ENCODE data around the gene SPRR5.

The SPRR5 gene, protein sequence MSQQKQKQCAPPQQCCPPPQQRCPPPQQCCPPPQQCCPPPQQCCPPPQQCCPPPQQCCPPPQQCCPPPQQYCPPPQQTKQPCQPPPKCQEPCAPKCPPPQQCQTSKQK

DNA sequence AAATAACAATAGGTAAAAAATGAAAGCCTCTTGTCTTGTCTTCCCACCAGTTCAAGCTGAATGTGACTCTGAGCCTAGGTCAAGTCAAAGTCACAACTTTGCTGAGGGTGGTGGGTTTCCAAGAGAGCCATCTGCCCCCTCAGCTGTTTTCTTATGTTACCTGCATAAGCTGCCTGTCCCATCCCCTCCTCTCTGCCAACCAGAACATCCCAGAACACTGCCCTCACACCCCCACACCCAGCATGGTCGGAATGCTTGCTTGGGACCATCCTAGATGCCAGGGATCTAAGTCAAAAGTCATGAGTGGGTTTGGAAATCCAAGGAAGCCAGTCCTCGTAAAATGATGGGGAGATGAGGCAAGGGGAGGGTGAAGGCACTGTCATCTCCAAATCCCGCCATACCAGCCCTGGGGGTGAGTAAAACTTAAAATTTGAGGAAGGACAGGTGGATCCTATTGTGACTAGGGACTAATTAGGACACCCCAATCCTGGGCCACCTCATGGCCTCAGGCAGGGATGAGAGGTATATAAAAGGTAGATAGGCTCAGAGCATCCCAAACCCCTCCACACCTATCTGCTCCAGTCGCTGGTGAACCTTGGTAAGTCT is at the start of gene SPRR5:
Gene SPRR5, plus strand, starts transcription at position 556 of the 606 bp plus-strand sequence. CDS start 1,349 bp downstream, outside the sequence.
- no peak for FAIRE-seq

DNA sequence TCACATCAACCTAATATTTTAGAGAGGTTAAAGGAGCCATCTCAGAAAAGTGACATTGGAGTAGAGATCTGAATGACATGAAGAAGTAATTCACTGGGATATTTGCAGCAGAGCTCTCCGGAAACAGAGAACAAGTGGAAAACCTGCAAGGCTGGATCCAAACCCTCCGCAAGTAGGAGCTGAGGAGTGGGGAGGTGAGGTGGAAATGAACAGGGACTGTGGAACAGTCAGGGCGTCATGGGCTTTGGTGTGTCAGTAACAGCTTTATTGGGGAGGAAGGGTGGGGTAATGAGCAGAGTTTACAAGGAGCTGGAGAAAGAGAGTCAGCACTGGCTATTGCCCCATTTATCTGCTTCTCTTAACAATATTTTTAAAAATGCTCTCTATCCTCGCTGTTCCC is 48.0 kb upstream of the SPRR5 start:
- FAIRE-seq: no peak

DNA sequence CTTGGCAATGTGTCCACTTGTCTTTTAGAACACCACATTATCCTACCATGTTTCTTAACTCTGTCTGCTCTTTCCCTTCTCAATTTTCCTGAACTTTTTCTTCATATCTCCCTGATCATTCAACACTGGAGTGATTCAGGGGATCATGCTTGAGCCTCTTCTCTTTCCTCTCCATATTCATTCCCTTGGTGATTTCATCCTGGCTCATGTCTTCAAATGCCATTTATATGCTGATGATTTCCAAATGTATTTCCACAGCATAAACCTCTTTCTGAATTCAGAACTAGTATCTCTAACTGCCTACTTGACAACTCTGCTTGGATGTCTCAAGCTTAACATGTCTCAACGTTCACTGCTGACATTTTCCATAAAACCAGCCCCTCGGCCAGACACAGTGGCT is 47.1 kb upstream of the SPRR5 start:
- FAIRE-seq: no peak

DNA sequence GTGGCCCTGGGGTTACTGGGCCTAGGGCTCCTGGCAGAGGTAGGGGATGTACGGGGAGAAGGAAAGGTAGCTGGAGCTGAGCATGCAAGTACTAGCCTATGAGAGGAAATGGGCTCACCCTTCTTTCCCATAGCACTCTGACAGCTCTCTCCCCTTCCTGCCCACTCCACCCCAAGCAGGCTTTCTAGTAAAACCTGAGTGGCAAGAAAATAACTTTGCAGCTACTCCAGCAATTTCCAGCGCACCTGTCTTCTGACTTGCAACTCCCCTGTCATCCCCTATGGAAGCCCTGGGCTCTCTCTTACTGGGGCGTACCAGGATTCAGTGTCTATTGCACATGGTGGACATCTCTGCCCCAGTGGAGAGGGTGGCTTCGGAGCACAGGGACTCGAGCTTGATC is 45.4 kb upstream of the SPRR5 start:
- FAIRE-seq: no peak

DNA sequence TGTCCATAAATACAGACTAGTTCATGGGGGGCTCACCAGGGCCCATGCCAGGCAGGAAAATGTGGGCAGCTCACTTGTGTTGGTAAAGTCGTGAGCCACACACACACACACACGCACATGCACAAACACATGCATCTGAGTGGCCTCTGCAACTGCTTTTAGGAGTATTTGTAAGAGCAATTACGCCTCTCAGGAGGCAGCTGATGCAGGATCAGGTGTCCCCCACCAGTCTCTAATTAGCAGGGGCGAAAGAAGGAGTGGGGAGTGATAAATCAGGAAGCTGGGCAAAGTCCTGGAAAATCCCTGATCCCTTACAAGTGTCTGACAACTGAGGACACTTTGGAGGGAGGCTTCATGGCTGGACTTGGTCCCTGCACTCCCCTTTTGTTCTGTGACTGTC is 44.4 kb upstream of the SPRR5 start:
- no peak for FAIRE-seq

DNA sequence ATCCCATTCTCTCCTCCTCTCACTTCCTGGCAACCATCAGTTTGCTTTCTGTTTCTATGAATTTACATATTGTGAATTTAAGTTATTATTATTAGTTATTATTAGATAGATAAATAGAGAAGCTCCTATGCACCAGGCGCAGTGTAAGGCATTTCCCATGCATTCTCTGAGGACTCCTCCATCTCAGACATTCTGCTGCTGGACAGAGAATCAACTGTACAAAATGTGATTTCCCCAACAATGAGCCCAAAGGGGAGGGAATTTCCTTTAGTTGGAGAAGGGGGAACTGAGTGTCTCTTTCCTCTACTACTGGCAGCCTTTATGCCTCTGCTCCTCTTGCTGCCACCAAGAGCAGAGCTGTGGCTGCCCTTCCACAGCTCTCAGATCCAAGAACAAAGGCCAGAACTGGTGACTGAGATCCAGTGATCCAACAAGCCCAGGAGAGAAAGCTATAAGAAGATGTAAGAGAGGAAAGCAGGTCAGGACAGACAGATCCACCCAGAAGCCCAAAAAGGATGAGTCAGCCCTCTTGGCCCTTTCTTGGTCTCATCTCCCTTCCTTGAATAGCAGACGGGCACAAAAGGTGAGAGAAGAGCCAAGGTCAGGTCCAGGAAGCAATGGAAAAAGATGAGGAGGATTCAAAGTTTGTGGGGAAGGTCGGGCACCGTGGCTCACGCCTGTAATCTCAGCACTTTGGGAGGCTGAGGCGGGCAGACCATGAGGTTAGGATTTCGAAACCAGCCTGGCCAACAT is 42.1 kb upstream of the SPRR5 start:
- no peak for FAIRE-seq

DNA sequence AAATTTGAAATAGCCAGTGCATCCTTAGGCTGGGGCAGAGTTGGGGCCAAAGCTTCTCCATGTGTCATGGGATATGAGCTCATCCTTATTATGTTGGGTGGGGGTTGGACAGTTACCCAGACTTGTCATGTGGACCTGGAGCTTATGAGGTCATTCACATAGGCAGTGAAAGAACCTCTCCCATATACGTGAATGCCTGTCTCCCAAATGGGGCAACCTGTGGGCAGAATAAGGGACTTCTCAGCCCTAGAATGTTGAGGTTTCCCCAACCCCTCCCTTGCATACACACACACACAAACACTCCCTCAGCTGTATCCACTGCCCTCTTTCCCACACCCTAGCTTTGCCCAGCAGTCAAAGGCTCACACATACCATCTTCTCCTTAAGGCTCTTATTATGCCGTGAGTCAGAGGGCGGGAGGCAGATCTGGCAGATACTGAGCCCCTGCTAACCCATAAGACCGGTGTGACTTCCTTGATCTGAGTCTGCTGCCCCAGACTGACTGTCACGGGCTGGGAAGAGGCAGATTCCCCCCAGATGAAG is 40.9 kb upstream of the SPRR5 start:
- FAIRE-seq: no peak

DNA sequence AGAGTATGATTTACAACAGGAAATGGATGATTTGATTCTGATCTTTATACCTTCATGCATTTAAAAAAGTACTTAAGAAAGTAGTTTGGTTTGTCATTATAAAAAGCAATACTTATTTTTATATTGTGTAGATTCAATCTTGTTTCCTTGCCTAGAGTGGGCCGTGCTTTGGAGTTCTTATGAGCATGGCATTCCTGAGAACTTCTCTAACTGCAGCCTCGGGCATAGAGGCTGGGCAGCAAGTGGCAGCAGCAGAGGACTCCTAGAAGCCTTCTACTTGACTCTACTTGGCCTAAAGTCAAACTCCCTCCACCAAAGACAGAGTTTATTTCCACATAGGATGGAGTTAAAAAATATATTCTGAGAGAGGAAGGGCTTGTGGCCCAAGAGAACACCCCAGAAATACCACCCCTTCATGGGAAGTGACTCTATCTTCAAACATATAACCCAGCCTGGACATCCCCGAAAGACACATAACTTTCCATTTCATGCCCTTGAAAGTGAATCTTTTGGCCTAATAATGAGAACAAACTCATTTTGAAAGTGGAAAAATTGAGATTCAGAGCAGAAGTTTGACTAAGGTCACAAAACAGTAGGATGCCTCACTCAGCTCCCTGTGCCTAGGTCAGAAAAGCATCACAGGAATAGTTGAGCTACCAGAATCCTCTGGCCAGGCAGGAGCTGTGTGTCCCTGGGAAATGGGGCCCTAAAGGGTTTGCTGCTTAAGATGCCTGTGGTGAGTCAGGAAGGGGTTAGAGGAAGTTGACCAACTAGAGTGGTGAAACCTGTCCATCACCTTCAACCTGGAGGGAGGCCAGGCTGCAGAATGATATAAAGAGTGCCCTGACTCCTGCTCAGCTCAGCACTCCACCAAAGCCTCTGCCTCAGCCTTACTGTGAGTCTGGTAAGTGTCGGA is 39.1 kb upstream of the SPRR5 start, which contains the start of gene IVL:
Gene IVL, plus strand, starts transcription at position 861 of the 916 bp plus-strand sequence. CDS start 1,252 bp downstream, outside the sequence.
- FAIRE-seq: no peak

DNA sequence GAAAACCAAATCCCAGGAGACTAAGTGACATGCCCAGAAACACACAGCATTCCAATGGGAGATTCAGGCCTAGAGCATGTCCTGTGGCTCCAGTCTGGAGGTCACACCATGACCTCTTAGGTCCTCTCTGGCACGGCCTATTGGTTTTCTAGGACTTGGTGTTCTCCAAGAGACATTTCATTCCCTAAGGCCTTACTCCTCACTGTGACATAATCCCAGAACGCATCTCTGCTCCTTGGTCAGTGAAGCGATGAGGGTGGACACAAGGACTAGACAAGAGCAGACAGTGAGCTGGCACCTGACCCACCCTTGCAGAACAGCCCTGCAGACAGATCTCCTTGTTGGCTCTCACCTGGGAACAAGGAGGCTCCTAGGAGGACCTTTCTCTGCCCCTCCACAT is 37.8 kb upstream of the SPRR5 start:
- no peak for FAIRE-seq

DNA sequence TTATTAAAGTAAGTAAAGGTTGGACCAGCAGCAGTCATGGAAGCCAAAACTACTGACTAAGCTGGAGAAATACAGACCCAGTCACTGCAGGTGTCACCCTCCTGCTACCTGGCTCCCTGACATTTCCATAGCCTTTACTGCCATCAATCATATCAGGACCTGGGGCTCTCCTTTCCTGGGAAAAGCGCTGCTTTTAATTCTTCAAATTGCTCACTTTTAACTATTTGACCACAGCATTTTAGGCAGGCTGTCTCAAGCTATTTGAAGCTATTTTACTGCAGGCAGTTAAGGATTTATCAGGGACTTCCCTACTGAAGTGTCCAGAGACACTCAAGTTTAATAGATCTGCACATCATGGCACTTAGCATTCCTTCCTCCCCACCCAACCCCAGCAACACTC is 34.5 kb upstream of the SPRR5 start:
- no peak for FAIRE-seq

DNA sequence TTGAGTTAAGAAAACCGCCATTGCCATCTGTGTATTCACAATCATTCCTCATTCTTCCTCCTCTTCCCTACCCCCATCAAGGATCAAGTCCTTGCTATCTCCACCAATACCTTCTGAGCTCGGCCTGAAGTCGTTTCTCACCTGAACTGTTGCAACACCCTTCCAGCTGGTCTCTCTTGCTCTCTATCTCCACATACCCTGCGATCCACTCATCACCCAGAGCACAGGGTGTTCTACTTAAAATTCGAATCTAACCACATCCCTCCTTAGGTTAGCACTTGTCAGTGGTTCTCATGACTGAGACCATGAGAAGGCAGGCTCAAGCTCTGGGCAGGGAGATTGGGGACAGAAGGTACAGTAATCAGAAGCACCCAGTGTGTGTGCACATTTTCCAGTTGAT is 34.1 kb upstream of the SPRR5 start:
- no peak for FAIRE-seq

DNA sequence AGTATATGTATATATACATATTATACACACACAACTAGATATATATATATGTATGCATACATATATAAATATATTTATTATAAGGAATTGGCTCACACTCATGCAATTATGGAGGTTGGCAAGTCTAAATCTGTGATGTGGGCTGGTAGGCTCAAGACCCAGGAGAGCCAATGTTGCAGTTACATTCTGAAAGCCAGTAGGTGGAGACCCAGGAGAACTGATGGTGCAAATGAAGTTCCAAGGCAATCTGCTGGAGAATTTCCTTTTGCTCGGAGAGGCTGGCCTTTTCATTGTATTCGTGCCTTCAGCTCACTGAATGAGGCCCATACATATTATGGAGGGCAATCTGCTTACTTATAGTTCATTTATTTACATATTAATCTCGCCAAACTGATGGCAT is 29.2 kb upstream of the SPRR5 start:
- FAIRE-seq: no peak

DNA sequence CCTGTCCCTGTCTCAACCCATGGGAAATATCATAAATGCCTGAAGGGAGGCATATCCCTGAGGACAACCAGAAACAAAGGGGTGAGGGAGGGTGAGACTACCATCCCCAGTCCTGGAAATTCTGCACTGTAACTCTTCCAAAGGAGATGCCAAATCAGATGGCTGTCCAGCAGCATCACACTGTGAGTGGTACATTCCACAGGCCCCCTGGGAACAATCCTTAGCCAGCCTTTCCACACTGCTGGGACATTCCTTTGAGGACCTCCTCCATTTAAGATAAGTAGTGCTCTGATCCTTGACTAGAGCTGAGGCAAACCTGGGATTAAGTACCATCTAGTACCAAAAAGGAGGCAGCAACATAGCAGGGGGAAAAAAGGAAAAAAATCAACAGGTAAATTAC is 27.9 kb upstream of the SPRR5 start:
- FAIRE-seq: no peak

DNA sequence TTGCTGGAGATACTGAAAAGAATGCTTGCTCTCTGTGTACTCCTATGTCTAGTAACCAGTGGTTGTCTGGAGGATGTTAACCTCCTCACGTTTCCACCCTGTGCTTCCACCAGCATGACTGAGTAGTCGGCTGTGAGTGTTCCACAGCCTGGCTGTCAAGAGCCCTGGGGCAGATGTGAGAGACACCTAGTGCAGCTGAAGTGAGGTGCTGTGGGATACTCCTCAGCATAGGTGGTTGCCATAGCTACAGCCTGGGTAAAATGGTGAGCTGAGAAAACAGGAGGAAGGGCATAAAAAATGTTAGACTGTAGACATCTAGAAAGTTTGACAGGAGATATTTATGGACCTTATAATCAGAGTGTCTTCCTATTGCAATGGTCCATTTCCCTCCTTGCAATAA is 22.8 kb upstream of the SPRR5 start:
- no peak for FAIRE-seq

DNA sequence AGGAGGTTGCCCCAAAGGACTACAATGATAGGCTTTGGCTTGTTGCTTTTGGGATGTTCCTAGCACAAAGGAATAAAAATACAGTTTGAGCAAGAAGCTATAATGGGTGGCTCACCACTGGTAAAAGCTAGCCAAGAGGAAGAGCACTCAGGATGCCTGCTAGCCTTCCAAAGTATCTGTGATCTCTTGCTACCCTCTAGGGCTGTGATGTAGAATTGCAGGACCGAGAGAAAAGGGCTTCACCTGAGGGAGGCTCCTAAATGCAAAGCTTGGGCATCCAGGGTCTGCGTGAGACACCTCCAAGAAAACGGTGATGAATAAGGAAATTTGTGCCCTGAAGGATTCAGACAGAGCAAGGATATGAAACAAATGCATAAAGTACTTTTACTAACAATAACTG is 20.9 kb upstream of the SPRR5 start:
- FAIRE-seq: no peak

DNA sequence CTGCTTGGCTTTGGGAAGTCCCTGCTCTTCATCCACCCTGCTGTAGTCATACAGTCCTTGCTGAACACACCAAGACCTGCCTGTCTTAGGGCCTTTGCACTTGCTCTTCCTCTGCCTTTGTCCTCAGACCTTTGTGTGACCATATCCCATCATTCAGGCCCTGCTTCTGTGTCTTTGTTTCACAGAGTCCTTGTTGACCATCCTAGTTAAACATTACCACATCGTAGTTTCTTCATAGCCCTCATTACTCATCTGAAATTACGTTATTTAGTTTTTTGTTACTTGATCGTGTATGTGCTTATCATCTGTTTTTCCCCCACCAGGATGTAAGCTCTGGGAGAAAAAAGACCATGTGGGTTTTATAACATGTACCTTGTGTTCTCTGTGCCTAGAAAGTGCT is 18.3 kb upstream of the SPRR5 start:
- FAIRE-seq: no peak

DNA sequence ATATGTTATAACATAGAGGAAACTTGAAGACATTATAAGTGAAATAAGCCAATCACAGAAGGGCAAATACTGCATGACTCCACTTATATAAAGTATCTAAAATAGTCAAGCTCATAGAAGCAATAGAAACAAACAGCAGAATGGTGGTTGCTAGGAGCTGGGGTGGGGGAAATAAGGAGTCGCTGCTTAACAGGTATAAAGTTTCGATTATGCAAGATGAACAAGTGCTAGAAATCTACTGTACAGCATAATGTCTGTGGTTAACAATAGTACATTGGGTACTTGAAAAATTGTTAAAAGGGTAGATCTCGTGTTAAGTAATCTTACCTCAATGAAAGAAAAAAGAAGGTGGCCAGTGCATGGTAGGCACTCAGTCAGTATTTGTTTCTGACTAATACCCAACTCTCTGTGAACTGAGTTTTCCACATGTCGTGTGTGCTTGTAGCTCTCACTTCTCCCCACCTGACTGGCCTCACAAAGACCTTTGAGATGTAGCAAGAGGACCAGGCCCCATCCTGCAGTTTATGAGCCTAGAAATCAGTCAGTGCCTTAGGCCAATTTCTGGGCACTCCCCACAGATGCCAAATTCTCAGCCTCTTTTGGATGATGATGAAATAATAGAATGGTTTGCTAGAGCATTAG is 14.7 kb upstream of the SPRR5 start:
- no peak for FAIRE-seq

DNA sequence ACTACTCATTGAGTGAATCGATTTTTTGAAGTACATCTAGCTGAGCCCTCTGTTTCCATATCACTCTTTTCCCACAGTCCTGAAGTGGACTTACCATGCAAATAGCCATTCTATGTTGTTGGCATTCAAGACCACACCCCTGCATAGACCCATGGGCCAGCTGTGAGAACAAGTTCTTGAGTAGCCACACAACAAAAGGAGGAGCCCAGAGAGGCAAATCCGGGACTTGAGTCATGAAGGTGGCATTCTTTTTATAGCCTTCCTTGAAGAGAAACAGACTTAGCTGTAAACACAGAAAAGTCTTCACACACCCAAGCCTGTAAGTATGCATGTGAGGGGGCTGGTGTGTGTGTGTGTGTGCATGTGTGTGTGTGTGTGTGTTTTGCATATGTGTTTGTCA is 13.8 kb upstream of the SPRR5 start:
- no peak for FAIRE-seq

DNA sequence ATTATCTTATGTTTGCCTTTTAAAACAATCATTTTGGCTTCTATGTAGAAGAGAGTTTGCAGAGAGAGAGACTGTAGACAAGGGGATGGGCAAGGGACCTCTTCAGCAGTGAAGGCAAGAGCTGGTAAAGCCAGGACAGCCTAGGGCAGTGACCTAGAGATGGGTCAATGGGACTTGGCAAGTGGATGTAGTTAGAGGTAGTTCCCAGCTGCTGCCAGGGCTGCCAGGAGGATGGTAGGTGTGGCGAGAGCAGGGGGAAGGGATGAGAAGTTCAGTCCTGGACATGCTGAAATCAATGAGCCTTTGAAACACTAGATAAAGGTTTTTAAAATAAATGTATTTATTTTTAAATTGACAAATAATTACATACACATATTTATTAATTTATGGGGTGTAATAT is 6.4 kb upstream of the SPRR5 start:
- no peak for FAIRE-seq

DNA sequence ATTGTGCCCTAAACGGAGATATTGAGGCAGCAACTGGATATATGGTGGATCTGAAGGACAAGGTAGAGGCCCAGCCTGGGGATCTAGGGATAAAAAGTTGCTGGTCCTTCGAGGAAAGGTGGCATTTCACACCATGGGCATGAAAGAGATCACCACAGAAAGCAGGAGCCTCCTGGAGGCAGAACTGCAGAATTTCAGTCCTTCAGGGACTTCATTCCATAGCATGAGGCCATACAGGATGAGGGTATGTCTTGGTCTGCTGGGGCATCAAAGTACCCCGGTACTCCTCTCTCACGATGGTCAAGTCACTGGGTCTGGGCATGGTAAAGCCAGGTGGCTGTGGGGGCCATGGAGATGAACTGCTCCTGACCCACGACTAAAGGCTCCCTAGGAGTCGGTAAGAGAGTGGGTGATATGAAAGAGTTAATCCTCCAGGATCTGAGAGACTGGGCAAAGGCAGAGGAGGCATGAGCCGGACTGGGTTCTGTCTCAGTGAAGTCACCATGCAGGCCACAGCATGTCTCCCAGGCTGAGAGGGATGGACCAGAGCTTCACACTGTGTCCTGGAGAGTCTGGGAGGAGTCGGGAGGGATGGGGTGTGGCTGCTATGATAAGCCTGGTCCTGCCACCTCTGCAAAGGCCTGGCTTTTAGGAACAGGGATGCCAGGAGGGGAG is 5.8 kb upstream of the SPRR5 start:
- no peak for FAIRE-seq

DNA sequence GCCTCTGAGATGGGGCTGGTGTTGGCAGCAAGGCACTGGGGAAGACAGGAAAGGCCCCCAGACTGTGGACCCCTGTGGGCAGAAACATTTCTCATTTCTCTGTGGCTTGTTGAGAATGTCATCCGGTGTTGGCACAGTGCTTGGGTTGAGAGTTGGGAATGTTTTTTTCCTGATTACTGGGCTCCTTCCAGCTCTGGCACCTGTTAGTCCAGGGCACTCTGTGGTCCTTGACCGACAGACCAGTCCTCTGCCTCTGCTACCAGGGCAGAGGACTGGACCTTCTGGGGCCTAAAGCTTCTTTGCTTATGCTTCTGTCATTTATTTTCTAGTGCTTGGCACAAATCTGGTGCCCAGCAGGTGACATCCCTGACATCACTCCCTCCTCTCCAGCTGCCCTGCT is 4.8 kb upstream of the SPRR5 start:
- FAIRE-seq: no peak

DNA sequence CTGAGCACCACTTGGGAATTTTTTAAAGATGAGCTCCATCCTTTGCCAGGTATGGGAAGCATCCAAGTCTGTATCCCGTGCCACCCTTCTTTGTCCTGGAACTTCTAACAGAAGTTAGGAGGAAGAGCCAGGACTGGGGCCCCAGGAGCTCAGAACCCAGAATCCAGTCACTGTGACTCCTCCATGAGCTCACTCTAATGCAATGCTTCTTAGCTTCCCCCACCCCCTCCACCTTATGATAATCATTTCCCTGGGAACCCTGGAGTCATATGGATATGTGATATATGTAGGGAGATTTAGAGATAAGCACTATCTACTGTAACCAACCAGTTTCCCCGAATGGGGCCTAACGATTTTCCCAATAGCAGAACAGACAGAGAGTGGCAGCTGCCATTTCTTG is 758 bp upstream of the SPRR5 start:
- no peak for FAIRE-seq

All from G401.6 (cell line).